ENCODE measurements around the gene C1QTNF1. TPM values are rescaled to one million over a fixed set of nuclear protein-coding genes. Genes with fewer than 3 reads are reported as not detected.
"Not testable (repeated sequence)": the region's sequence is repeated elsewhere in the genome, so short reads cannot be mapped to it uniquely, and the experiment has no call there.

Gene C1QTNF1
- total RNA-seq, 4 donors from 2014 or later = 58.8 to 135 (median 73.7) TPM

DNA sequence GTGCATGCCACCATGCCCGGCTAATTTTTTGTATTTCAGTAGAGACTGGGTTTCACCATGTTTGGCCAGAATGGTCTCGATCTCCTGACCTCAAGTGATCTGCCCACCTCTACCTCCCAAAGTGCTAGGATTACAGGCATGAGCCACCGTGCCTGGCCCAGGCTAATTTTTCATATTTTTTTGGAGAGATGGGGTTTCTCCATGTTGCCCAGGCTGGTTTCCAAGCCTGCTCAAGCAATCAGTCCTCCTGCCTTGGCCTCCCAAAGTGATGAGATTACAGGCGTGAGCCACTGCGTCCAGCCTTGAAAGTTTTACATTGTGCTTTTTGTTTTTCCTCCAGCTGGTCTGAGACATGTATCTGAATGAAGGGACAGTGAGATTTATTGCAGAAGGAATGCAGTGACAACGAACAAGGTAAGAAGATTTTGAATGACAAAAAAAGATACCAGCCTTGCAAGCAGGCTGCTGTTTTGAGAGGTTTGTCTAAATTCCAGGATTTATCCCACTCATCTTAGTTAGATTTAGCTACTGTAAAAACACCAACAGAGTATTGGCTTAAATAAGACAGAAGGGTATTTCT is 47.3 kb downstream of the C1QTNF1 start:
- Histone ChIP-seq H3K36me3 (no peaks in the 10 kb centered on the region), H3K9me3 (no peaks in the 10 kb centered on the region), H3K4me3 (replicated peaks in 1 of 3) (no peak overlapping the region), H3K27ac (no peak overlapping the region), H3K27me3 (no peaks in the 10 kb centered on the region), H3K4me1 (peaks cover 5 to 6% of the 10 kb centered on the region in 2 donors)
- no peak for DNase-seq
- 89 to 94% methylated on average over 6 of the region's 6 CpGs for WGBS, 2 donors
- intact Hi-C loops (cut with DNase I) = no loop called here
- TF ChIP-seq POLR2A (IDR thresholded peaks at IDR 0.05) = no peak
- TF ChIP-seq, protein P1, sequence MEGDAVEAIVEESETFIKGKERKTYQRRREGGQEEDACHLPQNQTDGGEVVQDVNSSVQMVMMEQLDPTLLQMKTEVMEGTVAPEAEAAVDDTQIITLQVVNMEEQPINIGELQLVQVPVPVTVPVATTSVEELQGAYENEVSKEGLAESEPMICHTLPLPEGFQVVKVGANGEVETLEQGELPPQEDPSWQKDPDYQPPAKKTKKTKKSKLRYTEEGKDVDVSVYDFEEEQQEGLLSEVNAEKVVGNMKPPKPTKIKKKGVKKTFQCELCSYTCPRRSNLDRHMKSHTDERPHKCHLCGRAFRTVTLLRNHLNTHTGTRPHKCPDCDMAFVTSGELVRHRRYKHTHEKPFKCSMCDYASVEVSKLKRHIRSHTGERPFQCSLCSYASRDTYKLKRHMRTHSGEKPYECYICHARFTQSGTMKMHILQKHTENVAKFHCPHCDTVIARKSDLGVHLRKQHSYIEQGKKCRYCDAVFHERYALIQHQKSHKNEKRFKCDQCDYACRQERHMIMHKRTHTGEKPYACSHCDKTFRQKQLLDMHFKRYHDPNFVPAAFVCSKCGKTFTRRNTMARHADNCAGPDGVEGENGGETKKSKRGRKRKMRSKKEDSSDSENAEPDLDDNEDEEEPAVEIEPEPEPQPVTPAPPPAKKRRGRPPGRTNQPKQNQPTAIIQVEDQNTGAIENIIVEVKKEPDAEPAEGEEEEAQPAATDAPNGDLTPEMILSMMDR (IDR thresholded peaks at IDR 0.05) = no peak

DNA sequence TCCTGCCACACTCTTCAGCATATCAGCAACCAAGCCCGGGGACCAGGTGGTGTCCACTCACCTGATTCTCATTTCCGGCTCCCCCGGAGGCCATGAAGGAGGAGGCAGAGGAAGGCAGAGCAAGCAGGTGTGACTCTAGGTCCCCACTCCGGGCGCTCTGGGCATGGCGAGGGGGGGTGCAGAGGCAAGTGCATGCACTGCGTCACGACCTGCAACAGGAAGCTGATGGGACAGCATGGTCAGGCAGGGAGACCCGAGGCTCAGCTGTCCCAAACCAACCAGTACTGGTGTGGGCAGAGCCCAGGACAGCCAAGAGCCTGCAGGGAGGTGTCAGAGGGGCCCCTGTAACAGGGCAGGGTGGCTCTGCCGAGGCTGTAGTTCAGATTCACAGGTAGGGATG is 48.6 kb downstream of the C1QTNF1 start:
- no peak overlapping the region for H3K27ac ChIP-seq
- H3K27me3 ChIP-seq = no peaks in the 10 kb centered on the region
- DNase-seq = no peak
- no peak for TF ChIP-seq POLR2A (IDR thresholded peaks at IDR 0.05)
- TF ChIP-seq, protein P1 (IDR thresholded peaks at IDR 0.05) = no peak
- H3K9me3 ChIP-seq = no peaks in the 10 kb centered on the region
- intact Hi-C loops (cut with DNase I) = no loop called here
- no peaks in the 10 kb centered on the region for H3K36me3 ChIP-seq
- H3K4me3 ChIP-seq (replicated peaks in 1 of 3) = no peak overlapping the region
- WGBS, 2 donors = 87 to 95% methylated on average over 8 to 9 of the region's 10 CpGs
- peaks cover 5 to 6% of the 10 kb centered on the region in 2 donors for H3K4me1 ChIP-seq

DNA sequence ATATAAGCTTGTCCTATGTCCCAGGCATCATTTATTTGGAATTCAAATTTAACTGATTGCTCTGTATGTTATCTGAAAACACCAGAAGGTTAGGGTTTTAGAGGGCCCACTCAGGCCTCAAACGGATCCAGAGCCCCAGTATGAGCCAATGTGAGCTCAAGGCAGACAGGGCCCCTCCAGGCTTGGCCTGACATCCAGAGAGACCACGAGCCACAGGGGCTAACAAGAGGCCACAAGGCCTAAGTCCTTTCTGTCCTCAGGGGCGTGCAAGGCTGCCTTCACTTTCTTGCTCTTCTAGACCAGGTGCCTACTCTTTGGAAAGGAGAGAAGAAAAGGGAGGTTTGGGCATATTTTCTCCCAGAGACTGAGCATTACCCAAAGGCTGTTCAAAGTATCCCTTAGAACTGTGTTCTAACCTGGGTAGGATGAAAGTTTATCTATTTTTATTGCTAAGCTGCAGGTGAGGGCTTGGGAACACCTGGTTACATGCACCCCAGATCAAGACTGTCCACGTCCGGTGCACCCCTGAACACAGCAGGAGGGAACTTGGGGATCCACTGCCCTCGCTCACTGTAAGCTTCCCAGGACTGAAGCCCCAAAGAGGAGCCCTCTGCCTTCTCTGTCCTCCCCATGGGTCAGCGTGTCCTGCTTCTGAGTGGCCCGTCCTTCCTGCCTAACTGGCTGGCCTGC is 49.2 kb downstream of the C1QTNF1 start:
- peak overlapping the region in 1 of 3 donors; percentile 22 for H3K27ac ChIP-seq
- 87 to 92% methylated on average over 6 to 8 of the region's 8 CpGs for WGBS, 2 donors
- DNase-seq = no peak
- H3K36me3 ChIP-seq = no peaks in the 10 kb centered on the region
- H3K4me3 ChIP-seq (replicated peaks in 1 of 3) = no peak overlapping the region
- no peak for TF ChIP-seq POLR2A (IDR thresholded peaks at IDR 0.05)
- TF ChIP-seq, protein P1 (IDR thresholded peaks at IDR 0.05) = no peak
- no peaks in the 10 kb centered on the region for H3K27me3 ChIP-seq
- H3K4me1 ChIP-seq = peaks cover 5 to 6% of the 10 kb centered on the region in 2 donors
- H3K9me3 ChIP-seq = no peaks in the 10 kb centered on the region
- intact Hi-C loops (cut with DNase I) = no loop called here

DNA sequence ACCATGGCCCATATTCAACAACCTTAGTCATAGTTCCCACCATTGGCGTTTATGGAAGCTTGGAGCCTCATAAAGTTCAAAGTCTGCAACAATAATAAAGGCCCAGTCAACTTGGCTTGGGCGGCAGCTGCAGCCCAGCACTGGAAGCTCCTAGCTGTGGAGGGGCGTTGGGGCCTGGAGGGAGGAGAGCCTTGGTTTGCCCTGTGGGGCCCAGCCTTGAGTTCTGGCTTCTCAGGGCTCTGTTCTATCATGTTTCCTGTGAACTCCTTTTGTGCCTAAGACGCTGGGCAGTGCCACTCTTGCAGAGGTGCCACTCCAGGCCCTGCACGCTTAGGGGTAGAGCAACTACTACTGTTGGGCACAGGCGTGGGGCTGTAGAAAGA is 49.7 kb downstream of the C1QTNF1 start:
- WGBS, 2 donors = 87 to 90% methylated on average over 5 to 6 of the region's 6 CpGs
- Histone ChIP-seq H3K4me3 (replicated peaks in 1 of 3) (no peak overlapping the region), H3K4me1 (peaks cover 5 to 6% of the 10 kb centered on the region in 2 donors), H3K9me3 (no peaks in the 10 kb centered on the region), H3K27me3 (no peaks in the 10 kb centered on the region), H3K27ac (peak overlapping the region in 1 of 3 donors; percentile 22), H3K36me3 (no peaks in the 10 kb centered on the region)
- intact Hi-C loops (cut with DNase I) = no loop called here
- no peak for DNase-seq
- TF ChIP-seq, protein P1 (IDR thresholded peaks at IDR 0.05) = no peak
- TF ChIP-seq POLR2A (IDR thresholded peaks at IDR 0.05) = no peak

DNA sequence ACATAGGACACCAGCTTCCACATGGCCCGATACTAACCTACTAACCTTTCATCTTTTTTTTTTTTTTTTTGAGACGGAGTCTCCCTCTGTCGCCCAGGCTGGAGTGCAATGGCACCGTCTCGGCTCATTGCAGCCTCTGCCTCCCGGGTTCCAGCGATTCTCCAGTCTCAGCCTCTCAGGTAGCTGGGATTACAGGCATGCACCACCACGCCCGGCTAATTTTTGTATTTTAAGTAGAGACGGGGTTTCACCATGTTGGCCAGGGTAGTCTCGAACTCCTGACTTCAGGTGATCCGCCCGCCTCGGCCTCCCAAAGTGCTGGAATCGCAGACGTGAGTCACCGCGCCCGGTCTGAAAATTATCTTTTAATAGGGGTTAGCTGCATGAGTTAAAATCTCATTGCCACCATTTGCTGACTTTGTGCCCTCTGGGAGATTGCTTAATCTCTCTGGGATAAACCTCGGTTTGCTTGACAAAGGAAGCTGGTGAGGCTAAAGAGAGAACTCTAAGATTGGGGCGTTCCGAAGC is 50.2 kb downstream of the C1QTNF1 start:
- H3K9me3 ChIP-seq; DNase-seq; H3K27me3 ChIP-seq; intact Hi-C loops (cut with DNase I); H3K36me3 ChIP-seq; H3K4me1 ChIP-seq: not testable (repeated sequence)
- peak overlapping the region in 2 of 3 donors; percentile 22 to 81 for H3K27ac ChIP-seq
- peak overlapping the region in 1 of 3 donors; percentile 93 for H3K4me3 ChIP-seq (replicated peaks in 1 of 3)
- WGBS, 2 donors = 77% methylated on average over 22 of the region's 22 CpGs

Data from thyroid gland (tissue), 4 donors.